ENCODE data around the gene IL17D.

DNA sequence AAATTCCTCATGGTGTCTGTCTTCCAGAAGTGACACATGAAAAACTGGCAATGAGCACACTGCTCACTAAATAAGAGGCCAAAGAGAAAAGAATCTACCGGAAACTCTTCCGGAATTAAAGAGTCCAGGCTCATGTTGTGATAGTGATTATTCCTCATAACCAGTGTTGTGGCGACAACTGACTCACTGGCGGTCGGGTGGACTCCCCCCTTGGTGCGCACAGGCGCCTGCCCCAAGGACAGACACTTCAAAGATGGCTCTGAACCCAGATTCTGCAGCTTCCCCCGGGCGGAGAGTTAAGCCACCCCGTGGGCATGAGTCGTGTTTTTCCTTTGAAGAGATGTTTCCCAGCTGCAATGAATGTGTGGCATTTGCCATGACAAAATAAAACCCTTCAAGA, 10.3 kb downstream of the IL17D start:
- TF ChIP-seq, protein P1, sequence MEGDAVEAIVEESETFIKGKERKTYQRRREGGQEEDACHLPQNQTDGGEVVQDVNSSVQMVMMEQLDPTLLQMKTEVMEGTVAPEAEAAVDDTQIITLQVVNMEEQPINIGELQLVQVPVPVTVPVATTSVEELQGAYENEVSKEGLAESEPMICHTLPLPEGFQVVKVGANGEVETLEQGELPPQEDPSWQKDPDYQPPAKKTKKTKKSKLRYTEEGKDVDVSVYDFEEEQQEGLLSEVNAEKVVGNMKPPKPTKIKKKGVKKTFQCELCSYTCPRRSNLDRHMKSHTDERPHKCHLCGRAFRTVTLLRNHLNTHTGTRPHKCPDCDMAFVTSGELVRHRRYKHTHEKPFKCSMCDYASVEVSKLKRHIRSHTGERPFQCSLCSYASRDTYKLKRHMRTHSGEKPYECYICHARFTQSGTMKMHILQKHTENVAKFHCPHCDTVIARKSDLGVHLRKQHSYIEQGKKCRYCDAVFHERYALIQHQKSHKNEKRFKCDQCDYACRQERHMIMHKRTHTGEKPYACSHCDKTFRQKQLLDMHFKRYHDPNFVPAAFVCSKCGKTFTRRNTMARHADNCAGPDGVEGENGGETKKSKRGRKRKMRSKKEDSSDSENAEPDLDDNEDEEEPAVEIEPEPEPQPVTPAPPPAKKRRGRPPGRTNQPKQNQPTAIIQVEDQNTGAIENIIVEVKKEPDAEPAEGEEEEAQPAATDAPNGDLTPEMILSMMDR (IDR thresholded peaks at IDR 0.05; ENCODE audit: extremely low read depth in 1 of 2, insufficient read depth in 1 of 2, low read depth in 1 of 2, low read length in 2 of 2), result no peak
- TF ChIP-seq EZH2 (IDR thresholded peaks at IDR 0.05; ENCODE audit: borderline replicate concordance, low read depth, low read length, severe bottlenecking), result no peak
- no peak for TF ChIP-seq POLR2A (IDR thresholded peaks at IDR 0.05; ENCODE audit: low read depth, low read length)
